ENCODE results near the gene SOWAHA. TPM values are rescaled to one million over a fixed set of nuclear protein-coding genes. Genes with fewer than 3 reads are reported as not detected.

SOWAHA gene
- total RNA-seq, 1 experiment from 2014 or later, result 0.20 TPM

DNA sequence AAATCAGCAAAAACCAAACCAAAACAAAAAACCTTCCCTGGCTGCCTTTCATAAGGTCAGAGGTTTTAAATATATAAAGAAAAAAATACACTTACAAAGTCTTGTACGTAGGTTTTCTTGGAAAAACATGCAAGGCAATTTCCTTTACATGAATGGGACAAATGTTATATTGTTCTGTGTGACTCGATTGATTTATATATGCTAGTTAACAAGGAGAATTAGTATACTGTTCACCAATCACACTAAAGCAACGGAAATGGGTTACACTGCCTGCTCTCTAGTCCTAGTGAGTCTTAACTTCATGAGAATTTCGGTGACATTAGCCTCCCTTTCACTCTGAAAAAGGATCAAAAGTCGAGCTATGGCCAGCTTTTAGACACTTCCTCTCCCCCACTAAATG lies 47.6 kb downstream of the SOWAHA start:
- Histone ChIP-seq H3K27me3 (ENCODE audit: insufficient read depth, low read length) (no peaks in the 10 kb centered on the region), H3K18ac (ENCODE audit: insufficient read length, low read depth, low read length) (no peak overlapping the region), H3K79me2 (ENCODE audit: insufficient read depth, low read length) (no peaks in the 10 kb centered on the region), H3T11ph (ENCODE audit: low read length) (no peak overlapping the region), H3K4me2 (ENCODE audit: insufficient read depth, insufficient read length, low read length) (no peak overlapping the region), H3K14ac (ENCODE audit: insufficient read depth, low read length) (no peak overlapping the region), H2BK5ac (ENCODE audit: insufficient read length, low read length) (no peak overlapping the region), H3K27ac (ENCODE audit: insufficient read length, low read depth, low read length) (no peak overlapping the region), H3K56ac (ENCODE audit: insufficient read length, low read depth, low read length) (no peak overlapping the region), H3K79me1 (ENCODE audit: insufficient read depth, low read depth, low read length, poor library complexity, severe bottlenecking) (no peaks in the 10 kb centered on the region), H2BK120ac (ENCODE audit: low read depth, low read length, poor library complexity, severe bottlenecking) (no peak overlapping the region), H3K4me1 (ENCODE audit: insufficient read depth, low read length) (peaks cover 5% of the 10 kb centered on the region; the same call in 1 of the 2 replicates), H2AK5ac (ENCODE audit: insufficient read length, low read length) (no peak overlapping the region), H3K23ac (ENCODE audit: insufficient read length, low read depth, low read length) (no peak overlapping the region), H2BK15ac (ENCODE audit: low read depth, low read length) (no peak overlapping the region), H3K23me2 (ENCODE audit: insufficient read length, low read depth, low read length, poor library complexity, severe bottlenecking) (peaks cover 4% of the 10 kb centered on the region), H3K9me3 (ENCODE audit: control insufficient read depth, low read depth, low read length) (no peaks in the 10 kb centered on the region), H4K91ac (ENCODE audit: insufficient read length, low read depth, low read length) (no peak overlapping the region), H2AFZ (ENCODE audit: low read length) (no peak overlapping the region), H2BK20ac (ENCODE audit: low read depth, low read length, poor library complexity, severe bottlenecking) (no peak overlapping the region), H4K5ac (ENCODE audit: insufficient read length, low read depth, low read length) (no peak overlapping the region), H3K9ac (ENCODE audit: extremely low read depth, insufficient read length, low read length) (no peak overlapping the region), H4K8ac (replicated peaks; ENCODE audit: insufficient read length, low read depth, low read length) (no peak overlapping the region), H4K20me1 (ENCODE audit: control insufficient read depth, insufficient read depth, insufficient read length) (no peaks in the 10 kb centered on the region), H3K4ac (ENCODE audit: low read depth, low read length) (no peak overlapping the region), H2BK12ac (ENCODE audit: insufficient read length, low read depth, low read length) (no peak overlapping the region)
- Mint-ChIP-seq H3K4me3 (no peak overlapping the region), H3K36me3 (ENCODE audit: insufficient read depth in 1 of 3, low read depth in 3 of 3) (no peaks in the 10 kb centered on the region), H3K27me3 (ENCODE audit: low read depth) (peaks cover 2% of the 10 kb centered on the region), H3K27ac (no peak overlapping the region), H3K9me3 (no peaks in the 10 kb centered on the region), H3K4me1 (peaks cover 17 to 19% of the 10 kb centered on the region in 2 experiments)
- DNase-seq, result no peak
- TF ChIP-seq, protein P1, sequence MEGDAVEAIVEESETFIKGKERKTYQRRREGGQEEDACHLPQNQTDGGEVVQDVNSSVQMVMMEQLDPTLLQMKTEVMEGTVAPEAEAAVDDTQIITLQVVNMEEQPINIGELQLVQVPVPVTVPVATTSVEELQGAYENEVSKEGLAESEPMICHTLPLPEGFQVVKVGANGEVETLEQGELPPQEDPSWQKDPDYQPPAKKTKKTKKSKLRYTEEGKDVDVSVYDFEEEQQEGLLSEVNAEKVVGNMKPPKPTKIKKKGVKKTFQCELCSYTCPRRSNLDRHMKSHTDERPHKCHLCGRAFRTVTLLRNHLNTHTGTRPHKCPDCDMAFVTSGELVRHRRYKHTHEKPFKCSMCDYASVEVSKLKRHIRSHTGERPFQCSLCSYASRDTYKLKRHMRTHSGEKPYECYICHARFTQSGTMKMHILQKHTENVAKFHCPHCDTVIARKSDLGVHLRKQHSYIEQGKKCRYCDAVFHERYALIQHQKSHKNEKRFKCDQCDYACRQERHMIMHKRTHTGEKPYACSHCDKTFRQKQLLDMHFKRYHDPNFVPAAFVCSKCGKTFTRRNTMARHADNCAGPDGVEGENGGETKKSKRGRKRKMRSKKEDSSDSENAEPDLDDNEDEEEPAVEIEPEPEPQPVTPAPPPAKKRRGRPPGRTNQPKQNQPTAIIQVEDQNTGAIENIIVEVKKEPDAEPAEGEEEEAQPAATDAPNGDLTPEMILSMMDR (conservative IDR thresholded peaks at IDR 0.05), result no peak
- WGBS (ENCODE audit: extremely low coverage, insufficient read length, low lambda C conversion rate), result no CpG with 5 or more reads among the region's 5 CpGs
